ENCODE measurements around the gene PKNOX2. TPM values are rescaled to one million over a fixed set of nuclear protein-coding genes. Genes with fewer than 3 reads are reported as not detected.
A peak's percentile ranks its signal among the peaks of the same experiment; 100 is the strongest.

PKNOX2 gene
- total and polyA plus RNA-seq, 3 experiments from 2014 or later, result not detected

DNA sequence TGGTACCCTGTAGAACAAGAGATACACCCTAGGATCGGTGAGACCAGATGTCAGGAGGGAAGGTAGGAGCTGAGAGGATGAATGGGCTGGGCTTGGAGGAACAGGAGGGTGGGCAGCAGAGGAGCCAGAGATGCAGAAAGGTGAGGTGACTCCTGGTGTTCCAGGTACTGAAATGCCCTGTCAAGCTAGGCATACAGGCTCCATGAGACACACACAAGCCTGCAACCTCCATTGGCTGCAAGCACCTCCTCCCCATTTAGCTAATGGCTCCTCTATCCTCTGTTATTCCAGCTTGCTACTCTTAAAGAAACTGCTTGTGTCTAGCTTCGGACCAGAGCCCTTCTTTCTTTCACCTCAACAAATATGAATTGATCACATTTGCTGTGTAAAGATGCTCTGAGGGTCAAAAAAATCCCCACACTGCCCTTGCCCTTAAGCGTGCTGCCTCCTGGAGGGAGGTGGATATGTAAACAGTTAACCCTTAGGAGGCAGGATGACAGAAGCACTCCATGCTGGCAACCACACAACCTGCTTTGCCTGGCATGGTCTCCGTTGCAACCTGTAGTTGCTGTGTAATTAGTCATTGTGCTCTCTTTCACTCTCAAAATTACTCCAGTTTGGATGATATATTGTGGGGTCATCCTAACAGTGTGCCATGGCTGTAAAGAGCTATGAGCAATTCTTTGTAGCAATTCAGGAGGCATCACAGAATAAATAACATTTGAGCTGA is 156.0 kb downstream of the PKNOX2 start:
- POLR2A ChIA-PET, result no interaction called here

DNA sequence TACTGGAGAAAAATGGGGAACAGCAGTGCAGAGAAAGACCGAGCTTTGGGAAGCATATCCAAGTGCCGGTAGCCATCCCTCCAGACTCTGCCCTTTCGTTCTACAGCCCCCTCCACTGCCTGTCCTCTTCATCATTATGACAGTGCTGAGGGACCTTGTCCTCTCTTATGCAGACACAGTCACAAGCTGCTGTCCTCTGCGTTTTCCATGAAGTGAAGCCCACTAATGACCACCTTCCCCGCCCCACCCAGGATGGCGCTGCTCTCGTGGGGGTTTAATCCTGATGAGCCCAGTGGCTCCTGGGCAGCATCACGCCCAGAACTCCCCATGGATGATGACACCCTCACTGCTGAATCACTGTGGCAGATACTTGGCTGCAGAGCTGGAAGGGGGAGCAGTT is 157.7 kb downstream of the PKNOX2 start:
- ChIA-PET POLR2A (no interaction called here), CTCF (no interaction called here)
- H3K9me3 Mint-ChIP-seq, result no peaks in the 10 kb centered on the region
- Histone ChIP-seq H3K9me3 (ENCODE audit: low read length) (no peaks in the 10 kb centered on the region), H3K36me3 (ENCODE audit: insufficient read depth, low read length) (no peaks in the 10 kb centered on the region), H3K4me1 (ENCODE audit: insufficient read depth, low read length) (no peaks in the 10 kb centered on the region), H3K27me3 (ENCODE audit: insufficient read depth, low read length, poor library complexity, severe bottlenecking) (no peaks in the 10 kb centered on the region), H3K27ac (ENCODE audit: low read depth, low read length) (no peak overlapping the region), H3K4me3 (ENCODE audit: low read length) (no peak overlapping the region)
- no peaks in the 10 kb centered on the region for H3K36me3 Mint-ChIP-seq
- DNase-seq, result no peak
- no peak overlapping the region for H3K4me3 Mint-ChIP-seq
- H3K27ac Mint-ChIP-seq, result no peak overlapping the region
- no peaks in the 10 kb centered on the region for H3K4me1 Mint-ChIP-seq
- peaks cover 10 to 56% of the 10 kb centered on the region in 2 donors for H3K27me3 Mint-ChIP-seq

More for the DNA sequence above, 156.0 kb downstream of the PKNOX2 start:
- no peaks in the 10 kb centered on the region for H3K4me1 ChIP-seq (ENCODE audit: insufficient read depth, low read length)
- no peak for DNase-seq
- H3K27me3 ChIP-seq (ENCODE audit: insufficient read depth, low read length, poor library complexity, severe bottlenecking), result no peaks in the 10 kb centered on the region
- Mint-ChIP-seq H3K4me3 (no peak overlapping the region), H3K36me3 (no peaks in the 10 kb centered on the region), H3K27ac (no peak overlapping the region), H3K27me3 (peaks cover 13 to 46% of the 10 kb centered on the region in 2 donors), H3K9me3 (no peaks in the 10 kb centered on the region), H3K4me1 (no peaks in the 10 kb centered on the region)
- no peaks in the 10 kb centered on the region for H3K9me3 ChIP-seq (ENCODE audit: low read length)
- CTCF ChIA-PET, result no interaction called here
- H3K4me3 ChIP-seq (ENCODE audit: low read length), result no peak overlapping the region
- no peak overlapping the region for H3K27ac ChIP-seq (ENCODE audit: low read depth, low read length)
- no peaks in the 10 kb centered on the region for H3K36me3 ChIP-seq (ENCODE audit: insufficient read depth, low read length)

DNA sequence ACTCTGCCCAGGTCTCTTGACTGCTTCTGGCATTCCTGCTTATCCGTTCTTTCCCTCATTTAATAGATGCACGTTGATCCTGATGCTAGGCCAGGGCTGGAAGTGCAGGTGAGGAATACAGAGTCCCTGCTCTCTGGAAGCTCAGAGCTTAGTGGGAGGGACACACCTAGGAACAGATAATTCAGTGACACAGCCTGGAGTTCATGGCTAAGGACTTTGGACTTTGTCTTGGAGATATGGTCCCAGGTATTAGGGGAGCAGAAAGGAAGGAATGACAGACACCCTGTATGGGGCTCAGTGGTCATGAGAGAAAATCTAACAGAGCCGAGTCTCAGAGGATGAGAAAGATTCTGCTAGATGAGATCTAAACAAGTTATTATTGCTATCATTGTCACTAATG is 160.6 kb downstream of the PKNOX2 start:
- POLR2A ChIA-PET, result no interaction called here
- no peak overlapping the region for H3K27ac Mint-ChIP-seq
- H3K4me1 Mint-ChIP-seq, result no peaks in the 10 kb centered on the region
- Histone ChIP-seq H3K36me3 (ENCODE audit: insufficient read depth, low read length) (no peaks in the 10 kb centered on the region), H3K27me3 (ENCODE audit: insufficient read depth, low read length, poor library complexity, severe bottlenecking) (no peaks in the 10 kb centered on the region), H3K4me1 (ENCODE audit: insufficient read depth, low read length) (no peaks in the 10 kb centered on the region), H3K27ac (ENCODE audit: low read depth, low read length) (no peak overlapping the region), H3K4me3 (ENCODE audit: low read length) (no peak overlapping the region), H3K9me3 (ENCODE audit: low read length) (no peaks in the 10 kb centered on the region)
- peaks cover 13 to 64% of the 10 kb centered on the region in 2 donors for H3K27me3 Mint-ChIP-seq
- H3K36me3 Mint-ChIP-seq, result no peaks in the 10 kb centered on the region
- no peaks in the 10 kb centered on the region for H3K9me3 Mint-ChIP-seq
- CTCF ChIA-PET, result interaction anchor here (1.5 kb wide), 1 partner anchor 19 kb away, joined by 3 read pairs; no protein-coding TSS in a partner anchor
- DNase-seq, result no peak
- H3K4me3 Mint-ChIP-seq, result no peak overlapping the region

DNA sequence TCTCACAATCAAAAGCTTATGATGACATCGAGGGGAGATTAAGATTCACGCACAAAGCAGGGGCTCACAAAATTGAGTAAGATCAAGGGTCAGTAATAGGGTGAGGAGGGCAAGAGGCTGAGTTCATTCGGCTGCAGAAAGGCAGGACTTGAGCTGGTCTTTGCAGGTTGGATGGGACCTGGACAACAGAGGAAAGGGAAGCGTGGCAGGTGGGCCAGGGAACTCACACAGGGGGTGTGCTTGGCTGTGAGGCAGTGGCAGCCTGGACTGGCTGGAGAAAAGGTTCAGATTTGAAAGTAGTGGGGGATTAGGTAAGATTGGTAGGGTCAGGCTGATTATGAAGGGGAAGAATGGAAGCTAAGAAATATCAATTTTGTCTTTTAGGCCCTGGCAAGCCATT is 161.6 kb downstream of the PKNOX2 start:
- POLR2A ChIA-PET, result no interaction called here
- Histone ChIP-seq H3K9me3 (ENCODE audit: low read length) (no peaks in the 10 kb centered on the region), H3K4me1 (ENCODE audit: insufficient read depth, low read length) (no peaks in the 10 kb centered on the region), H3K36me3 (ENCODE audit: insufficient read depth, low read length) (no peaks in the 10 kb centered on the region), H3K27me3 (ENCODE audit: insufficient read depth, low read length, poor library complexity, severe bottlenecking) (no peaks in the 10 kb centered on the region), H3K27ac (ENCODE audit: low read depth, low read length) (no peak overlapping the region), H3K4me3 (ENCODE audit: low read length) (no peak overlapping the region)
- Mint-ChIP-seq H3K9me3 (no peaks in the 10 kb centered on the region), H3K4me3 (no peak overlapping the region), H3K36me3 (no peaks in the 10 kb centered on the region), H3K4me1 (no peaks in the 10 kb centered on the region), H3K27me3 (peaks cover 13 to 64% of the 10 kb centered on the region in 2 donors), H3K27ac (no peak overlapping the region)
- CTCF ChIA-PET, result interaction anchor here (1.5 kb wide), 1 partner anchor 18 kb away, joined by 3 read pairs; no protein-coding TSS in a partner anchor
- DNase-seq, result no peak

DNA sequence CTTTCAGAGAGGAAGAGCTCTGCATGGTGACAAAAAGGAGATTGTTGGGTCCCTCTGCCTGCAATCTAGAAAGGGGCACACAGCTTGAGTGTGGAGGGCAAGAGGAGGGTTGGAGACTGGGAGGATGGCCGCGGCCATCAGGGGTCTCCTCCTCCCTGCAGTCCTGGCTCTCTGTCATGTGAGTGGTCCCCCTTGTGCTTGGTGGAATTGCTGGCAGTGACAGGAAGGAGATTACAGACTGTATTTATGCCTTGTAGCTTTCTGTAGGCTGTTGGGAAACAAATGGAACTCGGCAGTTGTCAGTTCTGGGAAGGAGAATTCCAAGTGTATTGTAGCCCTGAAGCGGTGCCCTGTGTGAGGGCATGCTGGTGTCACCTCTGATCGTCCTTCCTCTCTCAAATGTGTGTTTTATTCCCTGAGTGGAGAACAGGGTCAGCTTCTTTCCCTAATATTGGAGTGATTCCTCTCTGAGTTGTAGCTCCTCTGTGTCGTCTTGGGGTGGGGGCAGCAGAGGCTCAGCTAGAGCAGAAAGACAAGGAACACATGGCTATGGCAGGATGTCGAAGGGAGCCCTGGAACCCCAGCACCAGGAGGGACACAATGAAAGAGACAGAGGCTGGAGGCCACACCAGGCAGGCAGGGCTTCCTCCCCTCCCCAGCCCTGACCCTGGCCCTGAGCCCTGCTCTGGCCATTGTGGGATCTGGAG is 163.1 kb downstream of the PKNOX2 start:
- no peak overlapping the region for H3K27ac ChIP-seq (ENCODE audit: low read depth, low read length)
- Mint-ChIP-seq H3K36me3 (no peaks in the 10 kb centered on the region), H3K27ac (peak overlapping the region in 1 of 8 donors; percentile 27), H3K4me1 (no peaks in the 10 kb centered on the region), H3K4me3 (no peak overlapping the region), H3K9me3 (no peaks in the 10 kb centered on the region), H3K27me3 (peaks cover 8 to 59% of the 10 kb centered on the region in 2 donors)
- no peak for DNase-seq
- H3K9me3 ChIP-seq (ENCODE audit: low read length), result no peaks in the 10 kb centered on the region
- ChIA-PET POLR2A (no interaction called here), CTCF (no interaction called here)
- no peak overlapping the region for H3K4me3 ChIP-seq (ENCODE audit: low read length)
- no peaks in the 10 kb centered on the region for H3K36me3 ChIP-seq (ENCODE audit: insufficient read depth, low read length)
- H3K4me1 ChIP-seq (ENCODE audit: insufficient read depth, low read length), result no peaks in the 10 kb centered on the region
- no peaks in the 10 kb centered on the region for H3K27me3 ChIP-seq (ENCODE audit: insufficient read depth, low read length, poor library complexity, severe bottlenecking)

DNA sequence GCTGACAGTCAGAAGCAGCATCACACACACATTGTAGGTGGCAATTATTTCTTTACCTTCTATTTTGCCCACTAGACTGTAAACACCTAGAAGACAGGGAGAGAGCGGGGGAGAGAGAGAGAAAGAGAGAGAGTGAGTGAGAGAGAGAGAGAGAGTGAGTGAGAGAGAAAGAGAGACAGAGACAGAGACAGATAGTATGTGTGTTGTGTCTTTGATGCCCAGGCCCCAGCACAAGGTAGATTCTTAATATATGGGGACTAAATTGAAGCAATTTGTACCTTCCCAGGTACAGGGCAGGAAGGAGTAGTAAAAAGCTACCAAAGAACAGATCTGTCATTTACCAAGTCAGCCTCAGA is 163.7 kb downstream of the PKNOX2 start:
- Histone ChIP-seq H3K27me3 (ENCODE audit: insufficient read depth, low read length, poor library complexity, severe bottlenecking) (no peaks in the 10 kb centered on the region), H3K4me3 (ENCODE audit: low read length) (no peak overlapping the region), H3K9me3 (ENCODE audit: low read length) (no peaks in the 10 kb centered on the region), H3K4me1 (ENCODE audit: insufficient read depth, low read length) (no peaks in the 10 kb centered on the region), H3K27ac (ENCODE audit: low read depth, low read length) (no peak overlapping the region), H3K36me3 (ENCODE audit: insufficient read depth, low read length) (no peaks in the 10 kb centered on the region)
- ChIA-PET POLR2A (no interaction called here), CTCF (no interaction called here)
- Mint-ChIP-seq H3K4me1 (no peaks in the 10 kb centered on the region), H3K27ac (no peak overlapping the region), H3K9me3 (no peaks in the 10 kb centered on the region), H3K27me3 (peaks cover 7 to 63% of the 10 kb centered on the region in 2 donors), H3K4me3 (no peak overlapping the region), H3K36me3 (no peaks in the 10 kb centered on the region)
- no peak for DNase-seq

DNA sequence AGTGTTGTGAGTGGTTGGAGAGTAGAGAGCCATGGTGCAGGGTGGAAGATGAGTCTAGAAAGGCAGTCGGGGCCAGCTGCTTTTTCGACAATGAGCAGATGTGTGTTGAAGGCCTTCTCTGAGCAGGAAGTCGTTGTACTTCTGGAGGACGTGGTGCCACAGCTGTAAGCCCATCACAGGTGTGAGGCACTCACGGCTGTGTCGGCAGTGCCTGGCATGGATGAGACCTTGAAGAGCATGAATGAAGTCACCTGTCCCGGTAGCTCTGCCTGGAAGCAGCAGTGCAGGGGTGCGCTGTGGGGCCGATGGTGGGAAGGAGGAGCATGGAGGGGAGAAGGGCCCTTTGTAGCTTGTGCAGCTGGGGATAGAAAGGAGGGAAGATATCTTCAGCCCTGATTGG is 165.2 kb downstream of the PKNOX2 start:
- no peak for DNase-seq
- ChIA-PET POLR2A (no interaction called here), CTCF (interaction anchor here (1.6 kb wide), 1 partner anchor 16 kb away, joined by 9 read pairs; no protein-coding TSS in a partner anchor)
- Mint-ChIP-seq H3K9me3 (no peaks in the 10 kb centered on the region), H3K36me3 (no peaks in the 10 kb centered on the region), H3K4me1 (no peaks in the 10 kb centered on the region), H3K4me3 (no peak overlapping the region), H3K27ac (no peak overlapping the region), H3K27me3 (peaks cover 7 to 53% of the 10 kb centered on the region in 2 donors)
- H3K4me1 ChIP-seq (ENCODE audit: insufficient read depth, low read length), result no peaks in the 10 kb centered on the region
- H3K36me3 ChIP-seq (ENCODE audit: insufficient read depth, low read length), result no peaks in the 10 kb centered on the region
- H3K4me3 ChIP-seq (ENCODE audit: low read length), result no peak overlapping the region
- H3K27me3 ChIP-seq (ENCODE audit: insufficient read depth, low read length, poor library complexity, severe bottlenecking), result no peaks in the 10 kb centered on the region
- H3K9me3 ChIP-seq (ENCODE audit: low read length), result no peaks in the 10 kb centered on the region
- H3K27ac ChIP-seq (ENCODE audit: low read depth, low read length), result no peak overlapping the region

DNA sequence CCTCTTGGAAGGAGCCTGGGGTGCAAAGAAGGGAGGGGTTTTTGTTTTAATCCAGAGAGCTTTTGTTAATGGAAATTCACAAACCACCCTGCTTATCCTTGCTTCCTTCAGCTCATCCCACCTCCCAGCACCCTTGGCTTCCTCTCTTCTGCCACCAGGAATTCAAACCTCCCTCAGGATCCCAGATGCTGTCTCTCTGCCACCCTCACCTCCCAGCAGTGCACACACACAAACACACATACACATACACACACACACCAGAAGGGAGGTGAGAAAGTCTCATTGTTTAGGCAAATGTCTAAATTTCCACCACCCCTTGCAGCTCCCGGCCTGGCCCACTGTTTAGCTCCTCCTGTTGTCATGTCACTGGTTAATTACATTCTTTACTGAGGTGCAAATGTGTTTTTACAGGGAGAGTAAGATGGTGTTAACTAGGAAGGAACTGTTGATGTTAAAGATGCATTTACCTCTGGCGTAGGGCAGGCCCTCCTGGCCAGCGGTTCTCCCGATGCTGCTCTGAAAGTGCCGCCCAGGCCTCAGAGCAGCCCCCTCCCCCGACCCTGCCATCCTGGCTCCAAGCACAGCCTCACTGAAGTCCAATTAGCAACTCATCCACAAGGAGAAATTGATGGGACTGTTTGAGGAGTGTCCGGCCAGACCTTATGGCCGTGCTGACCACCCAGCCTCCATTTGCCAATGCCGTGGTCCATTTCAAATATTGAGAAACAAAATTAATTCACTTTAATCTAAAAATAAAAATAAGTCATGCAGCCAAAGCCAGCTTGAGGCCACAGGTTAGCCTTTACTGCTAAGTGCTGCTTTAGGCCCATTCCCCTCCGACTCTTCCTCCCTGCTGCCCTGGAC is 166.1 kb downstream of the PKNOX2 start:
- ChIA-PET POLR2A (no interaction called here), CTCF (interaction anchor here (1.6 kb wide), 1 partner anchor 15 kb away, joined by 9 read pairs; no protein-coding TSS in a partner anchor)
- Mint-ChIP-seq H3K36me3 (no peaks in the 10 kb centered on the region), H3K27ac (no peak overlapping the region), H3K27me3 (peaks cover 7 to 49% of the 10 kb centered on the region in 2 donors), H3K4me1 (no peaks in the 10 kb centered on the region), H3K4me3 (no peak overlapping the region), H3K9me3 (no peaks in the 10 kb centered on the region)
- Histone ChIP-seq H3K9me3 (ENCODE audit: low read length) (no peaks in the 10 kb centered on the region), H3K4me1 (ENCODE audit: insufficient read depth, low read length) (no peaks in the 10 kb centered on the region), H3K27ac (ENCODE audit: low read depth, low read length) (no peak overlapping the region), H3K36me3 (ENCODE audit: insufficient read depth, low read length) (no peaks in the 10 kb centered on the region), H3K27me3 (ENCODE audit: insufficient read depth, low read length, poor library complexity, severe bottlenecking) (no peaks in the 10 kb centered on the region), H3K4me3 (ENCODE audit: low read length) (no peak overlapping the region)
- DNase-seq, result no peak
